Gastroesophageal sphincter (tissue), 3 donors: ENCODE measurements around the gene PTBP3.

Experiments
- EP300 ChIP-seq: sonication (generic); formaldehyde crosslinking; IDR thresholded peaks from one replicate; pipeline ENCODE4 v1.6.1; 2017; ENCODE audit warnings: antibody characterized with exemption, mild to moderate bottlenecking
- TF ChIP-seq, protein P1 (sequence below), 4 experiments: fragments of 200-600 bp in 2 of 4; fragments of 450-650 bp in 2 of 4; sonication (generic) in 1 of 4; IDR thresholded peaks; one replicate each; pipeline ENCODE4 v1.5.1; 2017 to 2019; ENCODE audit warnings: antibody characterized with exemption in 4 of 4, mild to moderate bottlenecking in 2 of 4, moderate library complexity in 2 of 4

DNA sequence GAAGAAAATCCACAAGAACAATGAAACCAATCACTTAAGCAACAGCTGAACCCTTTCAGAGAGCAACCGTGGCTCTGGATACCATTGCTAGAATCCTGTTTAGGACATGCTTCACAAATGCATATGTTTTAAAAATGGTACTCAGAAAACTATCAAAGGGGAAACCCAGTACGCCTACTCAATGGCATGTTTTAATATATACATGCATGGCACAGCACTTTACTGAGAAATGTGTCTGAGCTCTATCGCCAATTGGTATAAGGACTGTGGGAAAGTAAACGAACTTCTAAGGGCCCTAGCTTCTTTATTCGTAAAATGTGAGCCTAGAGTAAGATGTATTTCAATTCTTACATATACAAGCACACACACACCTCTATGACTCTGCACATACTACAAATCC lies 72.3 kb downstream of the PTBP3 start:
- TF ChIP-seq, protein P1, sequence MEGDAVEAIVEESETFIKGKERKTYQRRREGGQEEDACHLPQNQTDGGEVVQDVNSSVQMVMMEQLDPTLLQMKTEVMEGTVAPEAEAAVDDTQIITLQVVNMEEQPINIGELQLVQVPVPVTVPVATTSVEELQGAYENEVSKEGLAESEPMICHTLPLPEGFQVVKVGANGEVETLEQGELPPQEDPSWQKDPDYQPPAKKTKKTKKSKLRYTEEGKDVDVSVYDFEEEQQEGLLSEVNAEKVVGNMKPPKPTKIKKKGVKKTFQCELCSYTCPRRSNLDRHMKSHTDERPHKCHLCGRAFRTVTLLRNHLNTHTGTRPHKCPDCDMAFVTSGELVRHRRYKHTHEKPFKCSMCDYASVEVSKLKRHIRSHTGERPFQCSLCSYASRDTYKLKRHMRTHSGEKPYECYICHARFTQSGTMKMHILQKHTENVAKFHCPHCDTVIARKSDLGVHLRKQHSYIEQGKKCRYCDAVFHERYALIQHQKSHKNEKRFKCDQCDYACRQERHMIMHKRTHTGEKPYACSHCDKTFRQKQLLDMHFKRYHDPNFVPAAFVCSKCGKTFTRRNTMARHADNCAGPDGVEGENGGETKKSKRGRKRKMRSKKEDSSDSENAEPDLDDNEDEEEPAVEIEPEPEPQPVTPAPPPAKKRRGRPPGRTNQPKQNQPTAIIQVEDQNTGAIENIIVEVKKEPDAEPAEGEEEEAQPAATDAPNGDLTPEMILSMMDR (IDR thresholded peaks at IDR 0.05): no peak
- TF ChIP-seq EP300: no peak
